Testis (tissue), 2 donors: Measurements from ENCODE around the gene PIH1D1.

Source experiments
- POLR2A ChIP-seq: fragments of 450-650 bp; IDR thresholded peaks from one replicate; pipeline ENCODE4 v1.6.1; 2017; ENCODE audit warnings: antibody characterized with exemption, mild to moderate bottlenecking, moderate library complexity
- TF ChIP-seq, protein P1 (sequence below), 3 experiments: fragments of 450-650 bp in 2 of 3; fragments of 200-600 bp in 1 of 3; sonication (generic) in 1 of 3; IDR thresholded peaks; one replicate each; pipeline ENCODE4 v1.5.1; 2016 to 2019; ENCODE audit warnings: antibody characterized with exemption in 3 of 3, mild to moderate bottlenecking in 2 of 3, moderate library complexity in 1 of 3

- TF ChIP-seq, protein P1, sequence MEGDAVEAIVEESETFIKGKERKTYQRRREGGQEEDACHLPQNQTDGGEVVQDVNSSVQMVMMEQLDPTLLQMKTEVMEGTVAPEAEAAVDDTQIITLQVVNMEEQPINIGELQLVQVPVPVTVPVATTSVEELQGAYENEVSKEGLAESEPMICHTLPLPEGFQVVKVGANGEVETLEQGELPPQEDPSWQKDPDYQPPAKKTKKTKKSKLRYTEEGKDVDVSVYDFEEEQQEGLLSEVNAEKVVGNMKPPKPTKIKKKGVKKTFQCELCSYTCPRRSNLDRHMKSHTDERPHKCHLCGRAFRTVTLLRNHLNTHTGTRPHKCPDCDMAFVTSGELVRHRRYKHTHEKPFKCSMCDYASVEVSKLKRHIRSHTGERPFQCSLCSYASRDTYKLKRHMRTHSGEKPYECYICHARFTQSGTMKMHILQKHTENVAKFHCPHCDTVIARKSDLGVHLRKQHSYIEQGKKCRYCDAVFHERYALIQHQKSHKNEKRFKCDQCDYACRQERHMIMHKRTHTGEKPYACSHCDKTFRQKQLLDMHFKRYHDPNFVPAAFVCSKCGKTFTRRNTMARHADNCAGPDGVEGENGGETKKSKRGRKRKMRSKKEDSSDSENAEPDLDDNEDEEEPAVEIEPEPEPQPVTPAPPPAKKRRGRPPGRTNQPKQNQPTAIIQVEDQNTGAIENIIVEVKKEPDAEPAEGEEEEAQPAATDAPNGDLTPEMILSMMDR (IDR thresholded peaks at IDR 0.05) = no peak
- no peak for TF ChIP-seq POLR2A
Observed at GRCh38 chr19:49418511-49418910, 33.1 kb downstream of the PIH1D1 start.
